DMS 273 treated with DMSO at 0.1 percent for 48 hours (cell line): ENCODE data around the gene IGF2R.

Experiments used
- DNase-seq: peaks from one replicate; lab custom pipeline; 2025; lab: John Stamatoyannopoulos, UW

IGF2R gene

GRCh38 chr6:159976686-159977254 is 7.9 kb downstream of the IGF2R start:
- DNase-seq: no peak

- no peak for DNase-seq
These were observed 8.5 kb downstream of the IGF2R start for GRCh38 chr6:159977255-159977903.

- no peak for DNase-seq
These were observed 9.0 kb downstream of the IGF2R start for GRCh38 chr6:159977904-159978268.

- DNase-seq: no peak
These were observed 9.6 kb downstream of the IGF2R start for GRCh38 chr6:159978291-159979135.

- DNase-seq: no peak
These were observed 10.4 kb downstream of the IGF2R start for GRCh38 chr6:159979136-159979874.

- DNase-seq: no peak
These were observed 11.6 kb downstream of the IGF2R start for GRCh38 chr6:159980474-159980873.

GRCh38 chr6:159981071-159981402 is 12.2 kb downstream of the IGF2R start:
- DNase-seq: no peak

GRCh38 chr6:159981403-159982245 is 12.7 kb downstream of the IGF2R start:
- no peak for DNase-seq

- DNase-seq: no peak
These were observed 14.0 kb downstream of the IGF2R start for GRCh38 chr6:159982731-159983506.

GRCh38 chr6:159983641-159984080 is 14.8 kb downstream of the IGF2R start:
- no peak for DNase-seq

- DNase-seq: no peak
These were observed 15.4 kb downstream of the IGF2R start for GRCh38 chr6:159984268-159984786.

GRCh38 chr6:159985296-159985945 is 16.5 kb downstream of the IGF2R start:
- no peak for DNase-seq

- no peak for DNase-seq
These were observed 20.1 kb downstream of the IGF2R start for GRCh38 chr6:159988983-159989454.

GRCh38 chr6:159989492-159990480 is 20.9 kb downstream of the IGF2R start:
- DNase-seq: no peak

GRCh38 chr6:159992366-159992765 is 23.5 kb downstream of the IGF2R start:
- no peak for DNase-seq

GRCh38 chr6:159995405-159995804 is 26.5 kb downstream of the IGF2R start:
- no peak for DNase-seq

- no peak for DNase-seq
These were observed 27.3 kb downstream of the IGF2R start for GRCh38 chr6:159996087-159996622.
